ENCODE results near the gene HIPK2. TPM values are rescaled to one million over a fixed set of nuclear protein-coding genes. Genes with fewer than 3 reads are reported as not detected.

The HIPK2 gene
- total RNA-seq, 2 donors from 2014 or later = 22.1 to 26.4 TPM

- no peak for DNase-seq
- no peaks in the 10 kb centered on the region for H3K9me3 ChIP-seq
- no peak overlapping the region for H3K4me3 ChIP-seq
- ATAC-seq = no peak
- H3K27me3 ChIP-seq = no peaks in the 10 kb centered on the region
- TF ChIP-seq POLR2A (IDR thresholded peaks at IDR 0.05) (no peak), CTCF (IDR thresholded peaks at IDR 0.05) (no peak)
- WGBS, 2 donors = 91 to 93% methylated on average over 15 of the region's 15 CpGs
- intact Hi-C loops (cut with DNase I) = no loop called here
- peaks cover 27% of the 10 kb centered on the region for H3K4me1 ChIP-seq
- peaks cover 0 to 10% of the 10 kb centered on the region in 2 donors for H3K36me3 ChIP-seq (replicated peaks in 1 of 2; ENCODE audit: insufficient read depth in 1 of 2, low read depth in 2 of 2)
- peak overlapping the region in 2 of 4 donors; percentile 32 to 33 for H3K27ac ChIP-seq
Observed at GRCh38 chr7:139713526-139714162, 64.2 kb downstream of the HIPK2 start.

- peaks cover 0 to 10% of the 10 kb centered on the region in 2 donors for H3K36me3 ChIP-seq (replicated peaks in 1 of 2; ENCODE audit: insufficient read depth in 1 of 2, low read depth in 2 of 2)
- H3K9me3 ChIP-seq = no peaks in the 10 kb centered on the region
- ATAC-seq (no peak), DNase-seq (no peak)
- H3K27ac ChIP-seq = peak overlapping the region in 1 of 4 donors; percentile 61
- no peak overlapping the region for H3K4me3 ChIP-seq
- no peak for TF ChIP-seq POLR2A (IDR thresholded peaks at IDR 0.05)
- no peak for TF ChIP-seq CTCF (IDR thresholded peaks at IDR 0.05)
- intact Hi-C loops (cut with DNase I) = no loop called here
- WGBS, 2 donors = 82 to 85% methylated on average over 9 of the region's 9 CpGs
- H3K4me1 ChIP-seq = peaks cover 27% of the 10 kb centered on the region
- H3K27me3 ChIP-seq = no peaks in the 10 kb centered on the region
Observed at GRCh38 chr7:139713061-139713460, 64.7 kb downstream of the HIPK2 start.

GRCh38 chr7:139711991-139712743, 65.6 kb downstream of the HIPK2 start:
- H3K27me3 ChIP-seq = no peaks in the 10 kb centered on the region
- intact Hi-C loops (cut with DNase I) = no loop called here
- H3K9me3 ChIP-seq = no peaks in the 10 kb centered on the region
- DNase-seq = peak; percentile 55 to 75 (median 70)
- H3K4me1 ChIP-seq = peaks cover 27% of the 10 kb centered on the region
- WGBS, 2 donors = 47 to 57% methylated on average over 8 to 11 of the region's 11 CpGs
- no peak overlapping the region for H3K4me3 ChIP-seq
- peaks cover 0 to 10% of the 10 kb centered on the region in 2 donors for H3K36me3 ChIP-seq (replicated peaks in 1 of 2; ENCODE audit: insufficient read depth in 1 of 2, low read depth in 2 of 2)
- ATAC-seq = peak; percentile 85
- TF ChIP-seq CTCF (IDR thresholded peaks at IDR 0.05) (peak in 1 of 7 experiments; percentile 4), POLR2A (IDR thresholded peaks at IDR 0.05) (no peak)
- peak overlapping the region; percentile 27 to 61 (median 56) for H3K27ac ChIP-seq

- intact Hi-C loops (cut with DNase I) = no loop called here
- TF ChIP-seq CTCF (IDR thresholded peaks at IDR 0.05) (no peak), POLR2A (IDR thresholded peaks at IDR 0.05) (no peak)
- Histone ChIP-seq H3K4me3 (no peak overlapping the region), H3K36me3 (replicated peaks in 1 of 2; ENCODE audit: insufficient read depth in 1 of 2, low read depth in 2 of 2) (no peaks in the 10 kb centered on the region), H3K27ac (no peak overlapping the region), H3K4me1 (peaks cover 27% of the 10 kb centered on the region), H3K27me3 (no peaks in the 10 kb centered on the region), H3K9me3 (no peaks in the 10 kb centered on the region)
- DNase-seq = no peak
- WGBS, 2 donors = 97 to 98% methylated on average over 3 of the region's 3 CpGs
- ATAC-seq = no peak
Observed at GRCh38 chr7:139710036-139710435, 67.8 kb downstream of the HIPK2 start.

Measured in body of pancreas (tissue), 4 donors.